Colonic mucosa (tissue), 4 donors: ENCODE data around the gene PLXNB3. TPM values are rescaled to one million over a fixed set of nuclear protein-coding genes. Genes with fewer than 3 reads are reported as not detected.

Experiments used
- DNase-seq: peaks from one replicate; pipeline ENCODE4 v3.0.0-alpha.2; 2020
- H3K27ac ChIP-seq: fragments of 200-600 bp; one replicate; pipeline ENCODE4 v1.8.0; 2021
- H3K27me3 ChIP-seq: fragments of 200-600 bp; one replicate; pipeline ENCODE4 v1.8.0; 2021
- H3K36me3 ChIP-seq: fragments of 200-600 bp; one replicate; pipeline ENCODE4 v1.8.0; 2021
- H3K4me1 ChIP-seq: fragments of 200-600 bp; one replicate; pipeline ENCODE4 v1.8.0; 2021; ENCODE audit warnings: mild to moderate bottlenecking
- H3K4me3 ChIP-seq: fragments of 200-600 bp; one replicate; pipeline ENCODE4 v1.8.0; 2021
- H3K9ac ChIP-seq, 2 donors: one replicate each; pipeline ENCODE4 v1.7.0; 2013; ENCODE audit warnings: control low read depth in 2 of 2, low read depth in 2 of 2, low read length in 2 of 2
- H3K9me3 ChIP-seq: fragments of 200-600 bp; one replicate; pipeline ENCODE4 v1.8.0; 2021
- intact Hi-C: fragments of 100-400 bp; cut with DNase I; formaldehyde crosslinking; loops from one replicate; pipeline ENCODE4 v1.14.1; 2022
- total RNA-seq, 2 donors: library from RNA; stranded (reverse); fragmentation: NEBNext Ultra II Directional in 1 of 2; extraction: Animal tissue kit (Norgen Biotek cat#: 25700) in 1 of 2; gene quantifications; one replicate each; pipeline ENCODE4 v1.2.1, GENCODE V29; 2021
- TF ChIP-seq, protein P1 (sequence below): fragments of 200-600 bp; IDR thresholded peaks from one replicate; pipeline ENCODE4 v1.8.0; 2022; ENCODE audit warnings: antibody characterized with exemption, mild to moderate bottlenecking
- donor health status: healthy.
- donor health status: DM: no; HTN: no; CAD: no.
- donor health status: DM: no; HTN: no; CAD: no.

The PLXNB3 gene
- total RNA-seq: 1 to 10 TPM in 1 of 2 donors, under 1 TPM in 1; 0.57 to 3.7 TPM

DNA sequence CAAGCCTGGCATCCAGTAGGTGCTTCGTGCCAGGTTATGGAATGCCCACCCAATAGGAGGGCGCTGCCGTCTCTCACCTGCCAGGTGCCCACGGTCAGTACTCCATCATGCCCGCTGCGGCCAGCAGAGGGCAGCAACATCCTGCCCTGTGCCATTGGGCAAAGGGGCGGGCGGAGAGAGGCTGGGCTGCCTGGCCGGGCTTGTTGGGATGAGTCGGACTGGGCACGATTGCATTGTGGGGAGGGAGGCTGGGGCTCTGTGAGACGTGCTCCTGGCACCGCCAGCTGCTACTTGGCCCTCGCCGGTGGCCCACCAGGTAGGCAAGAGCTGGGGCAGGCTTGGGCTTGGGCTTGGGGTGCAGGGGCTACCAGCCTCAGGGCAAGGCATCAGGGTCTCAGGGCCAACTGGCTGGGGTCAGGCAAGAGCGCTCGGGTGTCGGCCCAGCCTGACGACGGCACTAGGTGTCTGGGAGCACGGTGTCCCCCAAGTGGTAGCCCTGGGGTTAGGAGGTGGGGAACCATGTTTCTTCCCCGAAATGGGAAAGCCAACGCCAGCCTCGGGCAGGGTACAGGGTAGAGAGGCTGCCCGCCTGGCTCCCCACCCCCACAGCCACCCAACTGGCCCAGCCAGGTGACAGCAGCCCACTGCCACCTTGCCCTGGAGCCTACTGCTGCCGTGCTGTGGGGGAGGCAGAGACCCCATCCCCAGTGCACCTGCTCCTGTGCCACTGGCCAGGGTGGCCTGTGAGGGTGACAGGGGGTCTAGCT lies at the start of gene PLXNB3:
TSS of gene PLXNB3 (plus strand) at position 261 of the 767 bp plus-strand sequence. CDS start 1,287 bp downstream, outside the sequence.
- Histone ChIP-seq H3K9me3 (no peaks in the 10 kb centered on the region), H3K4me1 (no peaks in the 10 kb centered on the region), H3K27me3 (no peaks in the 10 kb centered on the region), H3K4me3 (no peak within 1 kb of the TSS), H3K27ac (no peak within 1 kb of the TSS), H3K36me3 (no peaks in the 10 kb centered on the region), H3K9ac (peak within 1 kb of the TSS in 1 of 2 donors; percentile 7)
- peak; percentile 87 for DNase-seq
- intact Hi-C loops: loop anchor here (5.0 kb wide), 1 partner anchor 188 kb away; no protein-coding TSS in a partner anchor
- TF ChIP-seq, protein P1, sequence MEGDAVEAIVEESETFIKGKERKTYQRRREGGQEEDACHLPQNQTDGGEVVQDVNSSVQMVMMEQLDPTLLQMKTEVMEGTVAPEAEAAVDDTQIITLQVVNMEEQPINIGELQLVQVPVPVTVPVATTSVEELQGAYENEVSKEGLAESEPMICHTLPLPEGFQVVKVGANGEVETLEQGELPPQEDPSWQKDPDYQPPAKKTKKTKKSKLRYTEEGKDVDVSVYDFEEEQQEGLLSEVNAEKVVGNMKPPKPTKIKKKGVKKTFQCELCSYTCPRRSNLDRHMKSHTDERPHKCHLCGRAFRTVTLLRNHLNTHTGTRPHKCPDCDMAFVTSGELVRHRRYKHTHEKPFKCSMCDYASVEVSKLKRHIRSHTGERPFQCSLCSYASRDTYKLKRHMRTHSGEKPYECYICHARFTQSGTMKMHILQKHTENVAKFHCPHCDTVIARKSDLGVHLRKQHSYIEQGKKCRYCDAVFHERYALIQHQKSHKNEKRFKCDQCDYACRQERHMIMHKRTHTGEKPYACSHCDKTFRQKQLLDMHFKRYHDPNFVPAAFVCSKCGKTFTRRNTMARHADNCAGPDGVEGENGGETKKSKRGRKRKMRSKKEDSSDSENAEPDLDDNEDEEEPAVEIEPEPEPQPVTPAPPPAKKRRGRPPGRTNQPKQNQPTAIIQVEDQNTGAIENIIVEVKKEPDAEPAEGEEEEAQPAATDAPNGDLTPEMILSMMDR: peak; percentile 92

DNA sequence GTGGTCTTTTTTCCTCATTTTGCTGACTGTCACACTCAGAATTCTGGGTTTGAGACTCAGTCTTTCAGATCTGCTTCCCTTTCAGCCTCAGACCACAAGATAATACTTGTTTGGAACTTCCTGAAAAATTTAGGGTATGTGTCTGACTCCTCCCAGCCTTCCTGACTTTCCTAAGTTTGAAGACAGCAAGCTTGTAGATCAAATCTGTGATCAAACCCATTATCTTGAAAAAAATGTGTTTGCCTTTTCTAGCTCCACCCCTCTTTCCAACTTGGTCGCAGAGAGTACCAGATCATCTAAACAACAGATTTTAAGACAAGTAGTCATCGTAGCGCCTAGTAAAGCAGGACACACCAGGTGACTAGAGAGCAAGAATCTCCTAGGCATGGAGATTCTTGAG lies 49.8 kb upstream of the PLXNB3 start:
- no peaks in the 10 kb centered on the region for H3K4me1 ChIP-seq
- no peak overlapping the region for H3K9ac ChIP-seq
- no peak overlapping the region for H3K4me3 ChIP-seq
- no peaks in the 10 kb centered on the region for H3K9me3 ChIP-seq
- intact Hi-C loops: no loop called here
- no peaks in the 10 kb centered on the region for H3K36me3 ChIP-seq
- DNase-seq: no peak
- H3K27me3 ChIP-seq: no peaks in the 10 kb centered on the region
- TF ChIP-seq, protein P1: no peak
- H3K27ac ChIP-seq: no peak overlapping the region

DNA sequence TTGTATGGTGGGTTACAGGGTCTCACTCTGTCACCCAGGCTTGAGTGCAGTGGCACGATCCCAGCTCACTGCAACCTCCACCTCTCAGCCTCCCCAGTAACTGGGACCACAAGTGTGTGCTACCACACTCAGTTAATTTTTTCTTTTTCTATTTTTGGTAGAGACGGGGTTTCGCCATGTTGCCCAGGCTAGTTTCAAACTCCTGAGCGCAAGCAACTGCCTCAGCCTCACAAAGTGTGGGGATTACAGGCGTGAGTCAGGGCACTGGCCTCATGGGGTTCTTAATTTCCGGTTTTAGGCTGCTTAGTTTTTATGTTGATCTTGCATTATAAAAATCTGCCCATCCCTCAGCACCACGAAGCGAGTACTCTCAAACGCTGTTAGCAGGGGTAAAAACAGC lies 46.6 kb upstream of the PLXNB3 start:
- intact Hi-C loops: no loop called here
- Histone ChIP-seq H3K27me3 (no peaks in the 10 kb centered on the region), H3K4me3 (no peak overlapping the region), H3K9ac (no peak overlapping the region), H3K9me3 (no peaks in the 10 kb centered on the region), H3K36me3 (no peaks in the 10 kb centered on the region), H3K27ac (no peak overlapping the region), H3K4me1 (peaks cover 4% of the 10 kb centered on the region)
- TF ChIP-seq, protein P1: no peak
- no peak for DNase-seq

DNA sequence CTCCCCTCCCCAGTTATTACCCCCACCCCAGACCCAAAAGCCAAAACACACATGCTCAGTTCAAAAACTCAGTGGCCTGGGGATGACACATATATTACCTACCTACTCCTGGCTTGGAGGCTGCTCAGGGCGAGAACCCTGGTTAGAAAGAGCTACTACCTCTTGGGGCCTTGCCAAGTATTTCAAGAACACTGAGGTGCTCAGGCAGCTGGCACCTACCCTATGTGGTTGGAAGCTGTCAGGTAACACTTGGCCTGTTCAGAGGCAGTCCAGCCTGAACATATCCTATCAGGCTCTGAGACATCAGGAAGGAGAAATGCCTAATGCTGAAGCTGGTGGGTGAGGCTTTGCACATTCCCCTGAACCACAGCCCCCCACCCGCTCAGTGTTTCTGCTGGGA lies 44.8 kb upstream of the PLXNB3 start:
- no peak for DNase-seq
- no peak overlapping the region for H3K9ac ChIP-seq
- no peaks in the 10 kb centered on the region for H3K36me3 ChIP-seq
- TF ChIP-seq, protein P1: no peak
- no peak overlapping the region for H3K4me3 ChIP-seq
- no peaks in the 10 kb centered on the region for H3K27me3 ChIP-seq
- intact Hi-C loops: no loop called here
- H3K9me3 ChIP-seq: no peaks in the 10 kb centered on the region
- H3K4me1 ChIP-seq: peaks cover 4% of the 10 kb centered on the region
- H3K27ac ChIP-seq: no peak overlapping the region

DNA sequence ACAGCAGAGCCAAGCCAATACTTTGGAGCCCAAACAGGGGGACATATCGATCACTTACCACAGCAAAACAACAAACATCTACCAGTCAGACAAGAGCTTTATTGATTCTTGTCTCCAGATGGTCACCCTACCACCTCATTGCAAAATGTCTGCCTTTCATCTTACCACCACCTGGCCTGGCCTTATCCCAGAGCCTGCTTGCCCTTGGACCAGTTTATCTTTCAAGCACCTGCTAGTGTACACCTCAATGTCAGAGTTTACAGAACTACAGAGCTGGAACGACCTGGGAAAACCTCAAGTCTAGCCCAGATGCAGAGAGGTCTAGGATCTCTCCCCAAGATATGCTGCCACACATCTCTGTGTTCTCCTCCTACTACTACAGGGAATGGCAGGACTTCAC lies 44.3 kb upstream of the PLXNB3 start:
- no peak overlapping the region for H3K9ac ChIP-seq
- no peak for DNase-seq
- H3K27me3 ChIP-seq: no peaks in the 10 kb centered on the region
- H3K4me1 ChIP-seq: peaks cover 4% of the 10 kb centered on the region
- no peak overlapping the region for H3K27ac ChIP-seq
- H3K4me3 ChIP-seq: no peak overlapping the region
- H3K9me3 ChIP-seq: no peaks in the 10 kb centered on the region
- TF ChIP-seq, protein P1: no peak
- intact Hi-C loops: no loop called here
- no peaks in the 10 kb centered on the region for H3K36me3 ChIP-seq
